AG10803 (cell line): ENCODE measurements around the gene SBNO1.

ENCODE experiments used
- DNase-seq: peaks from one replicate; pipeline ENCODE4 v3.0.0; 2010; ENCODE audit warnings: low read depth
- H3K4me3 ChIP-seq: 2 replicates; pipeline ENCODE4 v1.5.1; 2011; ENCODE audit warnings: mild to moderate bottlenecking, low read length, control low read depth
- CTCF ChIP-seq: conservative IDR thresholded peaks from 2 replicates; pipeline ENCODE4 v1.5.1; 2011; ENCODE audit warnings: mild to moderate bottlenecking, low read length, control low read depth, inconsistent platforms

Gene SBNO1

GRCh38 chr12:123289911-123290310 is 74.7 kb downstream of the SBNO1 start:
- TF ChIP-seq CTCF: no peak

GRCh38 chr12:123288751-123289346 is 75.8 kb downstream of the SBNO1 start:
- no peak for TF ChIP-seq CTCF
- no peak for DNase-seq
- no peak overlapping the region for H3K4me3 ChIP-seq

More at GRCh38 chr12:123289911-123290310, 74.7 kb downstream of the SBNO1 start:
- H3K4me3 ChIP-seq: no peak overlapping the region
- DNase-seq: no peak

- no peak overlapping the region for H3K4me3 ChIP-seq
- DNase-seq: no peak
- no peak for TF ChIP-seq CTCF
Observed at GRCh38 chr12:123286652-123287373, 77.8 kb downstream of the SBNO1 start.

- TF ChIP-seq CTCF: no peak
- DNase-seq: no peak
- H3K4me3 ChIP-seq: no peak overlapping the region
Observed at GRCh38 chr12:123284669-123285068, 80.0 kb downstream of the SBNO1 start.

- TF ChIP-seq CTCF: no peak
- no peak for DNase-seq
- no peak overlapping the region for H3K4me3 ChIP-seq
Observed at GRCh38 chr12:123283461-123283860, 81.2 kb downstream of the SBNO1 start.

GRCh38 chr12:123282111-123282510 is 82.5 kb downstream of the SBNO1 start:
- TF ChIP-seq CTCF: no peak
- no peak overlapping the region for H3K4me3 ChIP-seq
- no peak for DNase-seq

GRCh38 chr12:123280971-123281370 is 83.7 kb downstream of the SBNO1 start:
- H3K4me3 ChIP-seq: no peak overlapping the region
- no peak for TF ChIP-seq CTCF
- no peak for DNase-seq
